22Rv1 (cell line): Measurements from ENCODE around the gene OR5A2.

Source experiments
- H3K27ac ChIP-seq: fragments of 450-650 bp; 2 replicates; pipeline ENCODE4 v1.5.1; 2017
- ZFX ChIP-seq: fragments of 450-650 bp; IDR thresholded peaks from 2 replicates; pipeline ENCODE4 v1.6.1; 2017; ENCODE audit warnings: antibody characterized with exemption, borderline replicate concordance
- TF ChIP-seq, protein P1 (sequence below): fragments of 450-650 bp; IDR thresholded peaks from 2 replicates; pipeline ENCODE4 v1.5.1; 2017; ENCODE audit warnings: mild to moderate bottlenecking

The OR5A2 gene

DNA sequence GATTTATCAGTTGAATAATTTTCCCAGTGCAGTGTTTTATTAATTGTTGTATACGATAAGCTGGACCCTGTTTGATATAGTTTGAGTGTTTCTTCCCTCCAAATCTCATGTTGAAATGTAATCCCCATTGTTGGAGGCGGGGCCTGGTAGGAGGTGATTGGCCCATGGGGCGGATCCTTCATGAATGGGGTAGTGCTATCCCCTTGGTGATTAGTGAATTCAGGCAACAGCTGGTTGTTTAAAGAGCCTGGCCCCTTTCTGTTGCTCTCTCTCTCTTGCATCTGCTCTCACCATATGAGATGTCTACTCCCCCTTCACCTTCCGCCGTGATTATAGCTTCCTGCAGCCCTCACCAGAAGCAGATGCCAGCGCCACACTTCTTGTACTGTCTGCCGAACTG lies 11.6 kb upstream of the OR5A2 start:
- no peak overlapping the region for H3K27ac ChIP-seq
- TF ChIP-seq ZFX, result no peak
- TF ChIP-seq, protein P1, sequence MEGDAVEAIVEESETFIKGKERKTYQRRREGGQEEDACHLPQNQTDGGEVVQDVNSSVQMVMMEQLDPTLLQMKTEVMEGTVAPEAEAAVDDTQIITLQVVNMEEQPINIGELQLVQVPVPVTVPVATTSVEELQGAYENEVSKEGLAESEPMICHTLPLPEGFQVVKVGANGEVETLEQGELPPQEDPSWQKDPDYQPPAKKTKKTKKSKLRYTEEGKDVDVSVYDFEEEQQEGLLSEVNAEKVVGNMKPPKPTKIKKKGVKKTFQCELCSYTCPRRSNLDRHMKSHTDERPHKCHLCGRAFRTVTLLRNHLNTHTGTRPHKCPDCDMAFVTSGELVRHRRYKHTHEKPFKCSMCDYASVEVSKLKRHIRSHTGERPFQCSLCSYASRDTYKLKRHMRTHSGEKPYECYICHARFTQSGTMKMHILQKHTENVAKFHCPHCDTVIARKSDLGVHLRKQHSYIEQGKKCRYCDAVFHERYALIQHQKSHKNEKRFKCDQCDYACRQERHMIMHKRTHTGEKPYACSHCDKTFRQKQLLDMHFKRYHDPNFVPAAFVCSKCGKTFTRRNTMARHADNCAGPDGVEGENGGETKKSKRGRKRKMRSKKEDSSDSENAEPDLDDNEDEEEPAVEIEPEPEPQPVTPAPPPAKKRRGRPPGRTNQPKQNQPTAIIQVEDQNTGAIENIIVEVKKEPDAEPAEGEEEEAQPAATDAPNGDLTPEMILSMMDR, result no peak

DNA sequence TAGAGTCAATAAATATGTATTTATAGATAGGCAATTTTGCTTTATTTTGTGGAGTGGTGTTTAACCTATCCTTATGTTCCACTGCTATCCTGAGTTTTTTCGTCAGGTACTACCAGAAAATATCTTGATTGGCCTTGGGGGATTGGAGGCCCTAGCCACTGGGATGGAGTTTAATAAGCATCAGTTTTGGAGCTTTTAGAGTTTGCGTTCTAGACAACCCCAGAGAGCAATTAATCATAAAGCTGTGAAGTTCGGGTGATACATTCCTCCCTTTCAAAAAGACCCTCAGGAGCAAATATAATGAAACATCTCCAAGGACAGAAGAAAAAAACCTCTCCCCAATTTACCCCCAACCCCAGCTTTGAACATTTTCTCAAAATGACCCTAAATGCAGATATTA lies 10.0 kb upstream of the OR5A2 start, which contains the start of gene OR5A1:
TSS of gene OR5A1 (plus strand) at position 301 of the 400 bp plus-strand sequence. CDS start 6,700 bp downstream, outside the sequence.
- TF ChIP-seq, protein P1, result no peak
- no peak for TF ChIP-seq ZFX
- no peak within 1 kb of the TSS for H3K27ac ChIP-seq

DNA sequence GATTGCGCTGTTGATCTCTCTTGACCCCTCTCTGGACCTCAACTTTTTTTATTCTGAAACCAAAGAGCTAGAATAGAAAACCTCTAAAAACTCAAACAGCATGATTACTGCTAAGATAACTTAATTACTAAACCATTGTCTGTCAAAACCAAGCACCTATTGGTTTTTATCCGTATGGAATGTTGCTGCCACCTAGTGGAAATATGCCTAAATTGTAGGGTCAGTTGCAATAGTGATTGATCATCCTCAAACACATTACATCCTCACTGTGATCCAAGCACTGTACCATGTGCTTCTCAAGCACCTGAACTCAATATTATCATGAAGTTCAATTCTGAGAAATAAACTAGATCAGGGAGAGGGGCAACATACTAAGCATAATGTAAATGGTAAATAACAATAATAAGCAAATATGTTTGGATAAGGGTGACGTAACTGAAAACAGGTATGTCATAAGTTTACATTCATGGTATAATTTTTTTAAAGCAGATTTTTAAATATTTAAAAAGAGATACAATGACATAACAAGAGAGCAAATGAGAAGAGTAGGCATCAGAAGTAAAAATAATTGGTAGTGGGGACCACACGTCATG lies 3.8 kb upstream of the OR5A2 start:
- TF ChIP-seq, protein P1, result peak; percentile 91
- no peak for TF ChIP-seq ZFX
- H3K27ac ChIP-seq, result no peak overlapping the region

DNA sequence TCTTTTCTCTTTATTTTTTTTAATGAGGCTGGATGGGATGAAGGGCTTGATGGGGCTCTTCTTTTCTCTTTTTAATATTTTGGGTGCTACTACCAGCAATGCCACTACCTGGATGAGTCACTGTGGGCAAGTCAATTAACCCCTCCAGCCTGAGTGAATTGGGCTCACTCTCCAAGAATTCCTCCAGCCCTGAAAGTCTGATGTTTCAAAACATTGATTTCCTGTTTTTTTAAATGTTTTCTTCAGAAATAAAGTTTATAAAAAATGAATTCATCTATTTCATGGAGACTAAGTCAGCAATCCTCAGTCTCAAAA lies 812 bp upstream of the OR5A2 start:
- TF ChIP-seq, protein P1, result no peak
- TF ChIP-seq ZFX, result no peak
- no peak overlapping the region for H3K27ac ChIP-seq

DNA sequence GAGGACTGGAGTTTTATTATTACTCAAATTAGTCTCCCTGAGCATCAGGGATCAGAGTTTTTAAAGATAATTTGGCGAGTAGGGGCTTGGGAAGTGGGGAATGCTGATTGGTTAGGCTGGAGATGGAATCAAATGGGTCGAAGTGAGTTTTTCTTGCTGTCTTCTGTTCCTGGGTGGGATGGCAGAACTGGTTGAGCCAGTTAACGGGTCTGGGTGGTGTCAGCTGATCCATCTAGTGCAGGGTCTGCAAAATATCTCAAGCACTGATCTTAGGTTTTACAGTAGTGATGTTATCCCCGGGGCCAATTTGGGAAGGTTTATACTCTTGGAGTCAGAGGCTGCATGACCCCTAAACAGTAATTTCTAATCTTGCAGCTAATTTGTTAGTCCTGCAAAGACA lies 1.1 kb downstream of the OR5A2 start:
- H3K27ac ChIP-seq, result no peak overlapping the region

DNA sequence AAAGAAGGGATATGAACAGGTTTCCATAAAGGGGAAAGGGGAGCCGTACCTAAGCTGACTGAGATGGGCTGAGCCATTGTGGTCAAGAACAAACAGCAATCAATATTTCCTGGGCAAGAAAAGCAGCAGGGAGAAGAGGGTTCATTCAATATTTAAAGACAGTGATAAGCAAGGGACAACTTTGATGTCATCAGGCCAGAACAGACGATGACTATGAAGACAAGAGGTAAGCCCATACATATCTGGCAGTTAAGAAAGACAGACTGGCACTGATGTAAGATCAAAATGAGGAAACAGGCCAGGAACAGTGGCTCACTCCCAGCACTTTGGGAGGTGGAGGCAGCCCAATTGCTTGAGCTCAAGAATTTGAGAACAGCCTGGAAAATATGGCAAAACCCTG lies 2.4 kb downstream of the OR5A2 start:
- H3K27ac ChIP-seq, result no peak overlapping the region
- TF ChIP-seq, protein P1, result no peak
- TF ChIP-seq ZFX, result no peak

More for the DNA sequence above, 1.1 kb downstream of the OR5A2 start:
- TF ChIP-seq, protein P1, result no peak
- no peak for TF ChIP-seq ZFX

DNA sequence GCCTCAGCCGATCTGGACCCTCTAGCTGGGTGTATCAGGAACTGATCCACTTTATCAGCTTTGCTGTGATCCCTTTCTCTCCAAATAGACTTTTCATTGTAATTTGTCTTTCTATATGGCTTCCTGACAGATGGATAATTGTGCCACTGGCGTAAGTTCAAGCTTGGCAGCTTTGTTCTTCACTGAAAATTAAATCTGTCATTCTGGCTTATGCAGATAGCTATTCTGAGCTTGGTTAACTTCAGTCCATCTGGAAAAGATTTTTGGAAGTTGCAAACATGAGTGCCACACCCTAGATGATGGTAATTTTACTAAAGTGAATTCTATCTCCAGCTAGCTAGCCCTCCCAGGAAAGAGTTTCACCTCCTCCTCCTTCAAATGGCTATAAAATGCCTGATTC lies 8.1 kb downstream of the OR5A2 start:
- no peak overlapping the region for H3K27ac ChIP-seq
- no peak for TF ChIP-seq ZFX
- TF ChIP-seq, protein P1, result no peak
